GM18502 (cell line): ENCODE results near the gene ARHGAP18.
A peak's percentile ranks its signal among the peaks of the same experiment; 100 is the strongest.

Experiments used
- ATAC-seq: cut with Tn5 transposase; IDR thresholded peaks from one replicate; pipeline ENCODE4 v1.9.1; 2021; ENCODE audit warnings: mild to moderate bottlenecking; ENCODE audit not compliant: unreplicated experiment, poor library complexity

ARHGAP18 gene

GRCh38 chr6:129725341-129725740 is 15.4 kb upstream of the ARHGAP18 start:
- ATAC-seq: no peak

- no peak for ATAC-seq
Measured at GRCh38 chr6:129719692-129720091, 9.7 kb upstream of the ARHGAP18 start.

GRCh38 chr6:129717277-129717676 is 7.3 kb upstream of the ARHGAP18 start:
- ATAC-seq: no peak

GRCh38 chr6:129713806-129714333 is 3.9 kb upstream of the ARHGAP18 start:
- ATAC-seq: no peak

- ATAC-seq: no peak
Measured at GRCh38 chr6:129711271-129711631, 1.3 kb upstream of the ARHGAP18 start.

GRCh38 chr6:129710450-129711270 is 683 bp upstream of the ARHGAP18 start:
- ATAC-seq: no peak

- peak; percentile 19 for ATAC-seq
Measured at GRCh38 chr6:129709196-129709768, 695 bp downstream of the ARHGAP18 start.

- ATAC-seq: no peak
Measured at GRCh38 chr6:129708496-129709195, 1.3 kb downstream of the ARHGAP18 start.

GRCh38 chr6:129707882-129708495 is 2.0 kb downstream of the ARHGAP18 start:
- no peak for ATAC-seq

- no peak for ATAC-seq
Measured at GRCh38 chr6:129707028-129707427, 2.9 kb downstream of the ARHGAP18 start.

- no peak for ATAC-seq
Measured at GRCh38 chr6:129705212-129705611, 4.8 kb downstream of the ARHGAP18 start.

- peak; percentile 36 for ATAC-seq
Measured at GRCh38 chr6:129704708-129705107, 5.3 kb downstream of the ARHGAP18 start.

- no peak for ATAC-seq
Measured at GRCh38 chr6:129701721-129702455, 8.1 kb downstream of the ARHGAP18 start.

- ATAC-seq: no peak
Measured at GRCh38 chr6:129700666-129701065, 9.3 kb downstream of the ARHGAP18 start.

- no peak for ATAC-seq
Measured at GRCh38 chr6:129699659-129700058, 10.3 kb downstream of the ARHGAP18 start.

- no peak for ATAC-seq
Measured at GRCh38 chr6:129698430-129698829, 11.5 kb downstream of the ARHGAP18 start.

- ATAC-seq: no peak
Measured at GRCh38 chr6:129697788-129698187, 12.2 kb downstream of the ARHGAP18 start.

- no peak for ATAC-seq
Measured at GRCh38 chr6:129696843-129697242, 13.1 kb downstream of the ARHGAP18 start.

GRCh38 chr6:129696028-129696418 is 14.0 kb downstream of the ARHGAP18 start:
- no peak for ATAC-seq

GRCh38 chr6:129695373-129696027 is 14.5 kb downstream of the ARHGAP18 start:
- peak; percentile 72 for ATAC-seq
